HAP-1 (cell line): Measurements from ENCODE around the gene ELANE.
"Not testable (repeated sequence)": the region's sequence is repeated elsewhere in the genome, so short reads cannot be mapped to it uniquely, and the experiment has no call there.

ENCODE experiments used
- DNase-seq, 2 experiments: peaks; one replicate each; pipeline ENCODE4 v3.0.0-alpha.2; 2016 to 2020; ENCODE audit warnings: low spot score in 2 of 2
- H3K27me3 ChIP-seq: fragments of 250-450 bp; sonication (Bioruptor Pico); 2 replicates; pipeline ENCODE4 v1.5.1; 2020; ENCODE audit warnings: low read depth, mild to moderate bottlenecking, moderate library complexity
- H3K36me3 ChIP-seq: fragments of 250-450 bp; sonication (Bioruptor Pico); replicated peaks from 2 replicates; pipeline ENCODE4 v1.5.1; 2020; ENCODE audit warnings: mild to moderate bottlenecking
- H3K4me1 ChIP-seq: fragments of 250-450 bp; sonication (Bioruptor Pico); 2 replicates; pipeline ENCODE4 v1.5.1; 2020; ENCODE audit warnings: mild to moderate bottlenecking
- H3K4me3 ChIP-seq: fragments of 250-450 bp; sonication (Bioruptor Pico); 2 replicates; pipeline ENCODE4 v1.5.1; 2020; ENCODE audit warnings: mild to moderate bottlenecking, moderate library complexity
- H3K9me3 ChIP-seq: fragments of 250-450 bp; sonication (Bioruptor Pico); 2 replicates; pipeline ENCODE4 v1.5.1; 2020; ENCODE audit warnings: mild to moderate bottlenecking, moderate library complexity
- in situ Hi-C: fragments of 300-500 bp; cut with MboI; formaldehyde crosslinking; loops from 3 replicates; pipeline ENCODE4 v1.14.3; 2020; ENCODE audit warnings: low sequenced_read_pairs, inconsistent platforms, mixed read lengths

The ELANE gene

DNA sequence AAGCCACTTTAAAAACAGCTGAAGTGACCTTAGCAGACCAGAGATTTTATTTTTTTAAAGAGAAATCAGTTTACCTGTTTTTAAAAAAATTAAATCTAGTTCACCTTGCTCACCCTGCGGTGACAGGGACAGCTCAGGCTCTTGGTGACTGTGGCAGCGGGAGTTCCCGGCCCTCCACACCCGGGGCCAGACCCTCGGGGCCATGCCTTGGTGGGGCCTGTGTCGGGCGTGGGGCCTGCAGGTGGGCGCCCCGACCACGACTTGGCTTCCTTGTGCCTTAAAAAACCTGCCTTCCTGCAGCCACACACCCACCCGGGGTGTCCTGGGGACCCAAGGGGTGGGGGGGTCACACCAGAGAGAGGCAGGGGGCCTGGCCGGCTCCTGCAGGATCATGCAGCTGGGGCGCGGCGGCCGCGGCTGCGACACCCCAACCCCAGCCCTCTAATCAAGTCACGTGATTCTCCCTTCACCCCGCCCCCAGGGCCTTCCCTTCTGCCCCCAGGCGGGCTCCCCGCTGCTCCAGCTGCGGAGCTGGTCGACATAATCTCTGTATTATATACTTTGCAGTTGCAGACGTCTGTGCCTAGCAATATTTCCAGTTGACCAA is 41.1 kb upstream of the ELANE start:
- no peaks in the 10 kb centered on the region for H3K9me3 ChIP-seq
- no peaks in the 10 kb centered on the region for H3K27me3 ChIP-seq
- peak in 1 of 2 experiments; percentile 64 for DNase-seq
- H3K36me3 ChIP-seq = peaks cover 76% of the 10 kb centered on the region
- in situ Hi-C loops = no loop called here
- H3K4me3 ChIP-seq = no peak overlapping the region
- no peaks in the 10 kb centered on the region for H3K4me1 ChIP-seq

DNA sequence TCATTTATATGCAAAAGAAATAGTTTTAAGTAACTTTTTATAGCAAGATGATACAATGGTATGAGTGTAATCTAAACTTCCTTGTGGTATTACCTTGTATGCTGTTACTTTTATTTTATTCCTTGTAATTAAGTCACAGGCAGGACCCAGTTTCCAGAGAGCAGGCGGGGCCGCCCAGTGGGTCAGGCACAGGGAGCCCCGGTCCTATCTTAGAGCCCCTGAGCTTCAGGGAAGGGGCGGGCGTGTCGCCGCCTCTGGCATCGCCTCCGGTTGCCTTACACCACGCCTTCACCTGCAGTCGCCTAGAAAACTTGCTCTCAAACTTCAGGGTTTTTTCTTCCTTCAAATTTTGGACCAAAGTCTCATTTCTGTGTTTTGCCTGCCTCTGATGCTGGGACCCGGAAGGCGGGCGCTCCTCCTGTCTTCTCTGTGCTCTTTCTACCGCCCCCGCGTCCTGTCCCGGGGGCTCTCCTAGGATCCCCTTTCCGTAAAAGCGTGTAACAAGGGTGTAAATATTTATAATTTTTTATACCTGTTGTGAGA is 40.5 kb upstream of the ELANE start:
- no peaks in the 10 kb centered on the region for H3K4me1 ChIP-seq
- H3K9me3 ChIP-seq = no peaks in the 10 kb centered on the region
- in situ Hi-C loops = no loop called here
- no peak overlapping the region for H3K4me3 ChIP-seq
- H3K27me3 ChIP-seq = no peaks in the 10 kb centered on the region
- no peak for DNase-seq
- peaks cover 70% of the 10 kb centered on the region for H3K36me3 ChIP-seq

DNA sequence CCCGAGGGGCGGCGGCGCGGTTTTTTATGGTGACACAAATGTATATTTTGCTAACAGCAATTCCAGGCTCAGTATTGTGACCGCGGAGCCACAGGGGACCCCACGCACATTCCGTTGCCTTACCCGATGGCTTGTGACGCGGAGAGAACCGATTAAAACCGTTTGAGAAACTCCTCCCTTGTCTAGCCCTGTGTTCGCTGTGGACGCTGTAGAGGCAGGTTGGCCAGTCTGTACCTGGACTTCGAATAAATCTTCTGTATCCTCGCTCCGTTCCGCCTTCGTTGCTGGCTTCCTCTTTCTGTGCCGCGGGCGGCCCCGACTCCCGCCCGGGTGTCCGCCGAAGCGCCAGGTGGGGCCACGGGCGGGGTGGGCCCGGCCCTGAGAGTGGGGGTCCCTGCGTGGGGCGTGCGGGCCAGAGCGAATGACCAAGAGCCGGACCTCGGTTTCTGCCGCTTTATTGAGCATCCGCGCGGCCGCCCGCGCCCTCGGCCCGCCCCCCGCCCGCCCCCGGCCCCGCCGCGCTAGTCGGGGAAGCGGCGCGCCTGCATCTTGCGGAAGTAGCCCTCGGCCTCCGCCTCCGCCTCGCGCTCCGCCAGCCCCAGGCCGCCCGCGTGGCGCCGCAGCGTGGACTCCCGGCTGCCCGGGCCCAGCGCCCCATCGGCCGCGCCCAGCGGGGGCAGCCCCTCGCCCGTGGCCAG is 39.9 kb upstream of the ELANE start:
- Histone ChIP-seq H3K27me3 (no peaks in the 10 kb centered on the region), H3K4me3 (no peak overlapping the region), H3K36me3 (peaks cover 64% of the 10 kb centered on the region), H3K9me3 (no peaks in the 10 kb centered on the region), H3K4me1 (no peaks in the 10 kb centered on the region)
- DNase-seq = no peak
- in situ Hi-C loops = no loop called here

DNA sequence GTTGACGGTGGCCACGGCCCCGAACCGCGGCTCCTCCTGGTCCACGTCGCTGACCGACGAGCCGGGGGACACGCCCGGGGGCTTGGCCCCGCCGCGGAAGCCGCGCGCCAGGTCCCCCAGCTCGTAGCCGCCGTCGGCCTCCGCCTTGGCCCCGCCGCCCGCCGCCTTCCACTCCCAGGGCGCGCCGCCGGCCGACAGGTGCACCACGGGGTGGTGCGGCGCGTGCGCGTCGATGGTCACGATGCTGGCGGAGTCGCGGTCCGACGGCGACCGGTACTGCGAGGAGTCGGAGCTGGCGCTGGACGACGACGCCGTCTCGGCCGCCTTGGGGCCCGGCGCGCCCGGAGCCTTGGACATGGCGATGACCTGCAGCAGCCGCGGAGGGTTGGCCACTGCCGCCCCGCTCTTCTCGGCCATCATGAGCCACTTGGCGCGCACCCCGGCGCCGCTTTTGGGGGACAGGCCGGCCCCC is 39.3 kb upstream of the ELANE start:
- Histone ChIP-seq H3K9me3 (no peaks in the 10 kb centered on the region), H3K4me3 (no peak overlapping the region), H3K36me3 (peaks cover 58% of the 10 kb centered on the region), H3K4me1 (no peaks in the 10 kb centered on the region), H3K27me3 (no peaks in the 10 kb centered on the region)
- DNase-seq = no peak
- in situ Hi-C loops = no loop called here

DNA sequence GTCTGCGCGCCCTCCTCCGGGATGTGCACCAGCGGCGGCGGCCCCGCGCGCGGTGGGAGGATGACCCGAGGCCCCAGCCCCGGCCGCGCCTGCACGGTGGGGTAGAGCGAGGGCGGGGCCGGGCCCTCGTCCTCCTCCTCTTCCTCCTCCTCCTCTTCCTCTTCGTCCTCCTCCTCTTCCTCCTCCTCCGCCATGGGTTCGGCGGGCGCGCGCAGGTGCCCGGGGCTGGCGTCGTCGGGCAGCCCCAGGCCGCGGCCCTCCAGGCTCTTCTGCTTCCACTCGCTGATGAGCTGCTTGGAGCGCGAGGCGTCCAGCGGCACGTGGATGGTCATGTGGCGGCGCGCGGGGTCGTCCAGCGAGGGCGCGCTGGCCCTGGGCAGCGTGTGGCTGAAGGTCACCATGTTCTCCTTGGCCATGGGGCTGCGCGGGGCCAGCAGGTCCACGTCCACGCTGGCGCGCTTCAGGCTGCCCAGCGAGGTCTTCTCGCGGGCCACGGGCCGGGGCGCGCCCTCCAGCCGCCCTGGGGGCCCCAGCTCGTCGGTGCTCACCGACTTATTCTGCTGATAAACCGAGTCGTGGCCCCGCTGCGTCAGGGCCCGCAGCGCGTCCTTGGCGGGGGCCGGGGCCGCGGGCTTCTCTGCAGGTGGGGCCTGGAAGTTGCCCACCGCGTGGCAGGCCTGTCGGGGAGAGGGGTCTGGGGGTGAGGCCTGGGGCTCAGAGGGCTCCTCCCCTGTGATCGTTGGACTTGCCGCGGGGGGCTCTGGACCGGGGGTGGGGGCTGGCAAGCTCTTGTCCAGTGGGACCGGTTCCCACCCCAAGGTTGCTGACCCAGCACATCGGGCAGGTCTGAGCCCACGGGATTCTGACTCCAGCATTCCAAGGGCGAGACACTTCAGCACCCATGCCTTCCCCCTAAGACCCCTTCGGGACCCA is 38.6 kb upstream of the ELANE start:
- DNase-seq = no peak
- Histone ChIP-seq H3K27me3 (no peaks in the 10 kb centered on the region), H3K4me3 (no peak overlapping the region), H3K4me1 (no peaks in the 10 kb centered on the region), H3K9me3 (no peaks in the 10 kb centered on the region), H3K36me3 (peaks cover 51% of the 10 kb centered on the region)
- in situ Hi-C loops = no loop called here

DNA sequence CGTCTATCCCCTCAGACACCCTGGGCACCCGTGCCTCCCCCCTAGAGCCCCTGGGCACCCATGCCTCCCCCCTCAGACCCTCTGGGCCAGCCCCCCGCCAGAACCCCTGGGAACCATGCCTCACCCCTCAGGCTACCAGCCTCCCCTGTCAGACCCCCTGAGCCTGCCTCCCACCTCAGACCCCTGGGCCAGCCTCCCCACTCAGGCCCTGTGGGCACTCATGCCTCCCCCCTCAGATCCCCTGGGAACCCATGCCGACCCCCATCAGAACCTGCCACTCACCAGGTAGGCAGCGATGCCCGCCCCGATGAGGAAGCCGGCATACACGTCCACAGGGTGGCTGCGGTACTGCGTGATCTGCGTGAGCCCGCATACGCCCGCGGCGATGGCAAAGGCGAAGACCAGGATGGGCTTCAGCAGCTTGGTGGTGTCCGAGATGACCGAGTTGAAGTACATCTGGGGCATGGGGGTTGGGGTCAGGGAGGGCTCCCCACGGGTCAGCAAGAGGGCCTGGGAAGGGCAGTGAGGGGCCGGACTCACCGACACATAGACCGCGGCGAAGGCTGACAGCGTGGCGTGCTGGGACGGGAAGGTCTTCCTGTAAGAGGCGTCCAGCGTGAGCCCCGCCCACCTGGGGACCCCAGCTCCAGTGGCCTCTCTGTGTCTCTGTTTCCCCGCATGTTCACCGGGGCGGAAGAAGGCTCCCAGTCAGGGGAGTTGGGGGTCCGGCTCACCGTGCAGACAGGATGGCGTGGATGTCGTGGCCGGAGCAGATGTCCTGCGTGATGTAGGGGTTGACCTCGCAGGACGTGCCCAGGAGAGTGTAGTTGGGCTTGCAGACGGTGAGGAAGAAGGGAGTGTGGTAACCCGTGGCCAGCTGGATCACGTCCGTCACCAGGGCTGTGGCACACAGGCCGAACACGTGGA is 37.7 kb upstream of the ELANE start:
- no peak for DNase-seq
- in situ Hi-C loops = no loop called here
- Histone ChIP-seq H3K9me3 (no peaks in the 10 kb centered on the region), H3K27me3 (no peaks in the 10 kb centered on the region), H3K4me1 (no peaks in the 10 kb centered on the region), H3K4me3 (no peak overlapping the region), H3K36me3 (peaks cover 42% of the 10 kb centered on the region)

DNA sequence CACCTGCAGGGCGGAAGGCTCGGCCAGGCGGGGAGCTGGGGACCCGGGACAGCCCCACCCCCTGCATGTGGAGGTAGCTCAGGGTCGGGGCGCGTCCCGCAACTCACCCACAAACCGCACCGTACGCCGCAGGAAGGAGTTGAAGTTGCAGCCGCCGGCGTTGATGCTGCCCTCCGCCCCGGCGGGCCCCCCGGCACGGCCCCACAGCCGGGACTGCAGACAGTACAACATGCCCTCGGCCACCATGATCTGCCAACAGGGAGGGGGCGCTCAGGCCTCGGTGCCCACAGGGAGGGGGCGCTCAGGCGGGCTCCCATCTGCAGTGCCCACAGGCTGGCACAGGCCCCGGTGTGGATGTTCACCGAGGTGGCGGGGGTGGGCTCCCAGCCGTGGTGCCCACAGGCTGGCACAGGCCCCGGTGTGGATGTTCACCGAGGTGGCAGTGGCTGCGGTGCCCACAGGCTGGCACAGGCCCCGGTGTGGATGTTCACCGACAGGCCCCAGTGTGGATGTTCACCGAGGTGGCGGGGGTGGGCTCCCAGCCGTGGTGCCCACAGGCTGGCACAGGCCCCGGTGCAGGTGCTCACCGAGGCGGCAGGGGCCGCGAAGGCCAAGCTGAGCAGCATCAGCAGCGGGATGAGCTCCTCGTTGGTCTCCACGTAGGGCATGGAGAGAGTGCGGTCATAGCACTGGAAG is 36.9 kb upstream of the ELANE start:
- Histone ChIP-seq H3K27me3 (no peaks in the 10 kb centered on the region), H3K4me3 (no peak overlapping the region), H3K4me1 (no peaks in the 10 kb centered on the region), H3K9me3 (no peaks in the 10 kb centered on the region), H3K36me3 (peaks cover 33% of the 10 kb centered on the region)
- no peak for DNase-seq
- in situ Hi-C loops = no loop called here

DNA sequence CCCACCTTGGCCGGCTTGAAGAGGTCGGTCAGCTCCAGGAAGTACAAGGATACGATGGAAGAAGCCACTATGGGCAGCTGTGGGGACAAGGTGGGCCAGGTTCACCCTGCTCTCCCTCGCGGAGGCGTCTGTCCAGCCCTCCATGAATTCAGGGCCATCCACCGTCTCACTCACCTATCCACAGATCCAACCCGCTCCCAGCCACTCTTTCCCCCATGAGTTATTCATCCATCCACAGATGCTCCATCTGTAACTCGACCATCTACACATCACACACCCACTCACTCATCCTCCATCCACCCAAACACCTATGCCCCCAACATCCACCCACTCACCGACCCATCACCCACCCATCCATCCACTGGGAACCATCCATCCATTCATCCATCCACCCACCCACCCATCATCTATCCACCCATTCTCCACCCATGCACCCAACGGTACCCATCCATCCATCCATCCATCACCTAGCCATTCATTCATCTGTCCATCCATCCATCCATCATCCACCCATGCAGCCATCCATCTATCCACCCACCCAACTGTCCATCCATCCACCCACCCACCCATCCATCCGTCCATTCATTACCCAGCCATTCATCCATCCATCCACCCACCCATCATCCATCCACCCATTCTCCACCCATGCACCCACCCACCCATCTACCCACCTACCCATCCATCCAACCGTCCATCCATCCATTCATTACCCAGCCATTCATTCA is 36.2 kb upstream of the ELANE start:
- Histone ChIP-seq H3K4me3 (no peak overlapping the region), H3K9me3 (no peaks in the 10 kb centered on the region), H3K36me3 (peaks cover 26% of the 10 kb centered on the region), H3K27me3 (no peaks in the 10 kb centered on the region), H3K4me1 (no peaks in the 10 kb centered on the region)
- in situ Hi-C loops = no loop called here
- DNase-seq = no peak

DNA sequence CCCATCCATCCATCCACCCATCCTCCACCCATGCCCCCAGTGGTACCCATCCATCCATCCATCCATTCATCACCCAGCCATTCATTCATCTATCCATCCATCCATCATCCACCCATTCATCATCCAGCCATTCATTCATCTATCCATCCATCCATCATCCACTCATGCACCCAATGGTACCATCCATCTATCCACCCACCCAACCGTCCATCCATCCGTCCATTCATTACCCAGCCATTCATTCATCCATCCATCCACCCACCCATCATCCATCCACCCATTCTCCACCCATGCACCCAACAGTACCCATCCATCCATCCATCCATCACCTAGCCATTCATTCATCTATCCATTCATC is 35.6 kb upstream of the ELANE start:
- in situ Hi-C loops = no loop called here
- no peaks in the 10 kb centered on the region for H3K27me3 ChIP-seq
- peaks cover 21% of the 10 kb centered on the region for H3K36me3 ChIP-seq
- H3K4me3 ChIP-seq = no peak overlapping the region
- no peak for DNase-seq
- H3K4me1 ChIP-seq = no peaks in the 10 kb centered on the region
- no peaks in the 10 kb centered on the region for H3K9me3 ChIP-seq

DNA sequence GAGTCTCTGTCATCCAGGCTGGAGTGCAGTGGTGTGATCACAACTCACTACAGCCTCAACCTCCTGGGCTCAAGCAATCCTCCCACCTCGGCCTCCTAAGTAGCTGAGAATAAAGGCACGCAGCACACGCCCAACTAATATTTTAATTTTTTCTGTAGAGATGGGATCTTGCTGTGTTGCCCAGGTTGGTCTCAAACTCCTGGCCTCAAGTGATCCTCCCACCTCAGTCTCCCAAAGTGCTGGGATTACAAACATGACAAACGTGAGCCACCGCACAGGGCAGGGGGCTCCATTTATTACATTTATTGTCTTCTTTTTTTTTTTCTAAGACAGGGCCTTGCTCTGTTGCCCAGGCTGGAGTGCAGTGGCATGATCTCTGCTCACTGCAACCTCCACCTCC is 31.9 kb upstream of the ELANE start:
- H3K4me3 ChIP-seq, H3K36me3 ChIP-seq, H3K4me1 ChIP-seq, DNase-seq, in situ Hi-C loops, H3K27me3 ChIP-seq, H3K9me3 ChIP-seq: not testable (repeated sequence)

DNA sequence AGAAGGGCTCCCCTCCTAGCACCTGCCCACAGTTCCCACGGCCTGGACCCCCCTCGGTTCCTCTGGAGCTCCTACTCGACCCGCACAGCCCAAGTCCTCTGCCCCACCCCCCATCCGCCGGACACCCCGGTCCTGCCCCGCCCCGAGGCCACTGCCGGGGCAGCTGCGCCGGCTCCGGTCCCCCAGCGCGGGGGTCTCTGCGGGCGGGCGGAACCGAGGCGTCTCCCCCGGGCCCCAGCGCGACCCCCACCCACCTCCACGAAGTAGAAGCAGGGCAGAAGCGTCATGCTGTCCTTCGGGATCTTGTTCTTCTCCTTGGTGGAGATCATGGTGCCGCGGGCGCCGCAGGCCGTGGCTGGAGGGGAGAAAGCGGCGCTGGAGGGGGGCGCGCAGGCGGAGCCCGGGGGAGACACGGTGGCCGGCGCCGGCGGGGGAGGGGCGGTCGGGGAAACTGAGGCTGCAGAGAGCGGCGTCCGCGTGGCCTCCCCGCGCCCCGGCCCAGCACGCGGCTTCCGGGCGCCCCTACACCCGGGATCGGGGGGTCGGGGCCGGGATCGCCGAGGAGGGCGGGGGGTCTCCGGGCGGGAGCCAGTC is 30.8 kb upstream of the ELANE start:
- peak in 1 of 2 experiments; percentile 68 for DNase-seq
- H3K4me3 ChIP-seq = peak overlapping the region; percentile 42
- in situ Hi-C loops = no loop called here
- no peaks in the 10 kb centered on the region for H3K9me3 ChIP-seq
- H3K4me1 ChIP-seq = no peaks in the 10 kb centered on the region
- H3K36me3 ChIP-seq = no peaks in the 10 kb centered on the region
- H3K27me3 ChIP-seq = no peaks in the 10 kb centered on the region
